GM21737 (cell line): ENCODE measurements around the gene LYRM4.
A peak's percentile ranks its signal among the peaks of the same experiment; 100 is the strongest.

Experiments
- ATAC-seq: cut with Tn5 transposase; IDR thresholded peaks from one replicate; pipeline ENCODE4 v1.9.1; 2021; ENCODE audit warnings: mild to moderate bottlenecking, moderate library complexity; ENCODE audit not compliant: unreplicated experiment

LYRM4 gene

DNA sequence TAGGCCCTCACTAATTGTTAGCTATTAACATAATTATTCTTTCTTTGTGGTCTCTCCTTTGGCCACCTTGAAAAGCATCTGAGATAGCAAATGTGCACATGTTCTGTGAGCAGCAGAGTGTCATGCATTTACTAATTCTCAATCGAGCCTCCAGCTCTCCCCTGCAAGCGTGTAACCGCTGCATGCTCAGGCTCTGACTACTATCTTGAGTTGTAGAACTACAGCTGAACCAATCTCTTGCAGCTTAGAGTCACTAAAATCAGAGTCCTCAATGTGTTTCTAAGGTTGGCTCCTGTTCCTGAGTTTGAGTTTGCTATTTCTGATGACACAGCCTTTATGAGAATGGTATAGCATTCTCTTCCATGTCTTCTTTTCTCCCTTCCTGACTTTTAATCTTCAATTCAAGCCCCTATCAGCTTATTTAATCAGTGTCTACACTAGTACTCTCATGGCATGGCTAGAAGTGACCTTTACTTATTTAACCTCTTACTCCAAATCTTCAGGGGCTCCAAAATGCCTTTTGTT lies 110.1 kb downstream of the LYRM4 start:
- ATAC-seq, result no peak

DNA sequence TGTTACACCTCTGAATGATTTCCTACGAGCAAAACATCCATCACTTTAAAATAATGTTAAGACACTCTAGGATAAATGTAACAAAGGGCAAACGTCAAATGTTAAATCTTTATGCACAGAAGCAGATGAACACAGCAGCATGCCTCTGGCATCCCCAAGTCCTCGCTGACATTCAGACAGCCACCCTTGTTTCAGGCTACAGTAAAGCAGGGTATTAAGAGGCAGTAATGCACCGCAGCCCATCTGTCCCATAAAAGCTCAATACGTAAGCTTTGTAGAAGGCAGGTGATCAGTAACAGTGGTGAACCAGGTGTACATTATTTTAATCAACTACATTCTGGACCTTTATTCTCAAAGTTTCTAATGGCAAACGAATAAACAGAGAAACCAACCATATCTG lies 110.9 kb downstream of the LYRM4 start:
- no peak for ATAC-seq

DNA sequence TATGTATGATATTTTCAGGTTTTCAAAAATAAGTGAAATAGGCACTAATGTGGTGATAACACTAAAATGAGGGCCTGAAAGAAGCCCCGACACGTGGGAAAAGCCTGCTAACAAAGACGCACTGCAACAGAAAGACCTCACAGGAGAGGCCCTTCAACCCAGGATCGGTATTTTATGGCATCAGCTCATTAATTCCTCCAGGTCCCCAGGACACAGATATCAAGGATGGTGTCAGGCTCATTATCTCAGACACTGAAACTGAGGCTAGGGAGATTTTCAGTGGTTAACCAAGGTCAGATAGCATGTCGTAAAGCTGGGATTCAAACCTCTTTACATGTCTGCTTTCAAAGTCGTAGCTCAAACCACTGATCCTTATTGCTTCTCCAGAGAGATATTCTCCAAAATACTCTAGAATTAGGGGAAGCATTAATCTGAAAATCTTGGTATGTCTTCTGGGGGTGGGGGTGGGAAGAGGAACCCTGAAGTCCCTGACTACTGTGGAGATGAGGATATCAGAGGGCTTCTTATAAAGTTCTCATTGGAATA lies 111.5 kb downstream of the LYRM4 start:
- ATAC-seq, result no peak

DNA sequence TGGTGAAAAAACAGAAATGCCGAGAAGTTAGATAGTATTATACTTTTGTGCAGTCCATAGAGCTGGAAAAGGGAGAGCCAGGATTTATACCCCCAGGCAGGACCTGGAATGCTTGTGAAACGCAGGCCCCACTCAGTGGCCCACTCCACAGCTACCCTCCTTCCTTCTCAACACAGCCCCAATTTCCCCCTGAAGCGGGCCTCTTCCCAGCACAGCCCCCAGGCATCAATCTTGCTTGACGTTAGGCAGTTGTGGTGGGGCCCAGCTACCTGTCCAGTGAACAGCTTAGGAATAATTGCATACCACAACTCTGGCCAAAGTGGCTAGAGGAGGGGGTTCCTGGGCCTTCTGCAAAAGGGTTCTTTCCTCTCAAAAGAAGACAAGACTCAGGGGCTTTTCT lies 114.4 kb downstream of the LYRM4 start:
- no peak for ATAC-seq

DNA sequence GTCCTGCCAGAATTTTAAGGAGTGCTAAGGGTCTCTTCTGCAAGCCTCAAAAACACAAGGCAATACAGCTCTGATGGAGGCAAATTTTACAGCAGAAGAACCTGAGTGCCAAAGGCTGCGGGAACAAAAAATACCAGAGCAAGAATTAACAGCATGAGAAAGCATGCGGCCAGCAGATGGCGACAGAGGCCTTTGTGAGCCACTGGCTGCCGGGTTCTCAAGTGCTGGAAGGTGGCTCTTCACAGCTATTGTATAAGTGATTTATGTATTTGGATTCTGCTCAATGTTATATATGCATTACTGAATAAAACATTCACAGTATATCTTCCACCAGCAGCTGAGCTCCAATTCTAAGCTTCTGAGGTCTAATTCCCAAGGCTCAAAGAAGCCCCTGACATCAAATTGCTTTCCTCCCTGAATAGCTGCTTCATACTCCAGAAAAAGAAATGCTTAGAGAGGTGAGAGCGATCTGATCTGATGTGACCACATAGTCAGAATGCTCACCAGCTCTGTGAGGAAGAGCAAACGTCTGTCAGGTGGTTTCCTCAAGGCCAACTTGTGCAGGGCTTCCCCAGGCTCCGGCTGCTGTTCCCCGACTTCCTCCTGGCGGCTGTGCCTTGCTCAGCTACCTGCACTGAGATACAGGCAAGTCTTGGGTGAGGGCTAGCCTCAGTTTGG lies 117.0 kb downstream of the LYRM4 start:
- ATAC-seq, result peak; percentile 56

DNA sequence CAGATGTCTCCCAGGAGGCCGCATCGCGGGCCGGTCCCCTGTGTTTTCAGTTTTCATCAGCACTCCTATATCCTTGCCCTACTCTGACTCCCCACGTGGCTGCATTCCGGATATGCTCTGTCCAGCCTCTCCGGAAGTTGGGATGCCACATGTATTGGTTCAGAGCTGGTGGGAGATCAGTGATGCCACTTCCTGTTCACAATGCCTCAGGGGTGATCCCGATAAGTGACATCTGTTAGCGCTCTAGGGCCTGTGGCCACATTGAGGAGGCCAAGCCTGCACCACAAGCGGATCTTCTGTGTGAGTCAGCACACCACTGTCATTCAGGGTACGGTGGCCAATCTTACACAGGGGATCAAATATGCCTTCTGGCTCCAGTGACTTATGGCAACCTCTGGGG lies 117.8 kb downstream of the LYRM4 start:
- no peak for ATAC-seq

DNA sequence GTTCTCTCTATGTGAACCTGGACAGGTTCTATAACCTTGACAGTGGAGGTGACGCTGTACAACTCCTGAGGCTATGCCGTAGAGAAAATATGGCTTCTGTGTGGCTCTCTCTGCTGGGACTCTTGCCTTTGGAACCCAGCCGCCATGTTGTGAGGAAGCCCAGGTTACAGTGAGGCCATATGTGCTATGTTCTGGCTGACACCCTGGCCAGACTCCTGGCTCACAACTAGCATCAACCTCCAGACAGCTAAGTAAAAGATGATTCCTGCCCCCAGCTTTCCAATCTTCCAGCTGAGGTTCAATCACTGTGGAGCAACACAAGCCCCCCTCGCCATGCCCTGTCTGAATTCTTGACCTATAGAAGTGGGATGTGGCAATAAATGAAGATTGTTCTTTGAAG lies 118.6 kb downstream of the LYRM4 start:
- no peak for ATAC-seq

DNA sequence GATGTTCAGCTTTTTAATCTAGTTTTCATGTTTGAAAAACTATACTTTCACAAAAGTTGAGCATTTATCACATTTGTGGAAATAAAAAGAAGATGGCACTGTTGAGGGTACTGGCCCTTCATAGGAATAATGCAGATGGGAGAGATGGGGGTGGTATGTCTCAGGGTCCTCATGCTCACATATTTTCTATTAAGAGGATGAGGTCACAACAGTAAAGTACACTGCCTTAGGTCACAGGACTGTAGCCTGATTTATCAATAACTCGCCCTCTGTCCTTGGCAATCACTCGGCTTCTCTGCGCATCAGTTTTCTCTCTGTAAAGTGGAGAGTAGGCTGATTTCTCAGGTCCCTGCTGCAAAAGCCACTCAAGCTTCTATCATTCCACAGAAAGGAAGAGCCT lies 119.7 kb downstream of the LYRM4 start:
- no peak for ATAC-seq

DNA sequence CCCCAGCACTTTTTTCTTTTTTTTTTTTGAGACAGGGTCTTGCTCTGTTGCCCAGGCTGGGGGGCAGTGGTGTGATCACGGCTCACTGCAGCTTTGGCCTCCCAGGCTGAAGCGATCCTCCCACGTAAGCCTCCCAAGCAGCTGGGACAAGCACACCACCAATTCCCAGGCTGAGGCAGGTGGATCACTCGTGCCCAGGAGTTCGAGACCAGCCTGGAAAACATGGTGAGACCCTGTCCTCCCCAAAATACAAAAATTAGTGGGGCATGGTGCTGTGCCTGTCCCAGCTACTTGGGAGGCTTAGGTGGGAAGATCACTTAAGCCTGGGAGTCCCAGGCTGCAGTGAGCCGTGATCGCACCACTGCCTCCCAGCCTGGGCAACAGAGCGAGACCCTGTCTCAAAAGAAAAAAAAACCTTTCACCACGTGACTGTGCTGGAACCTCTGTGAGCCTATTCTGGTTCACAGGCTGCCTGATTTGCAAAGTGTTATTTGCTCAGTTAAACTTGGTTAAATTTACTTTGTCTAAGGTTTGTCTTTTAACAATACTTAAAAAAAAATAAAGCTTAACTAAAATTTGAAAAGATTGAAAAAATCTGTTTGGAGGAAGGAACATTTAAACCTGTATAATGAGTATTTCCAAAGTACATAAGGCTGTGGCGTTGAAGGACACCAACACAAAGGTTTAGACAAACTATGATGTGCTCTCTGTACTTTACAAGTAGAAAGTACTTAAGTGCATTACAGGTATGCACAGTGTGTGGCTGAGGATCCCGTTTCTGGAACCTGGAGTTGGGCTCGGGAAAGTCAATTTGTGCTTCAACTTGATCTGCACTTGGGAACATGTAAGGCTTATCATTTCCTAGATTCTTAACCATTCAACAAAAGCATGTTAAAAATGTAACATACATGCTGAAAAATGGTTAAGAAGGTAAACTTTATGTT lies 120.7 kb downstream of the LYRM4 start:
- no peak for ATAC-seq

DNA sequence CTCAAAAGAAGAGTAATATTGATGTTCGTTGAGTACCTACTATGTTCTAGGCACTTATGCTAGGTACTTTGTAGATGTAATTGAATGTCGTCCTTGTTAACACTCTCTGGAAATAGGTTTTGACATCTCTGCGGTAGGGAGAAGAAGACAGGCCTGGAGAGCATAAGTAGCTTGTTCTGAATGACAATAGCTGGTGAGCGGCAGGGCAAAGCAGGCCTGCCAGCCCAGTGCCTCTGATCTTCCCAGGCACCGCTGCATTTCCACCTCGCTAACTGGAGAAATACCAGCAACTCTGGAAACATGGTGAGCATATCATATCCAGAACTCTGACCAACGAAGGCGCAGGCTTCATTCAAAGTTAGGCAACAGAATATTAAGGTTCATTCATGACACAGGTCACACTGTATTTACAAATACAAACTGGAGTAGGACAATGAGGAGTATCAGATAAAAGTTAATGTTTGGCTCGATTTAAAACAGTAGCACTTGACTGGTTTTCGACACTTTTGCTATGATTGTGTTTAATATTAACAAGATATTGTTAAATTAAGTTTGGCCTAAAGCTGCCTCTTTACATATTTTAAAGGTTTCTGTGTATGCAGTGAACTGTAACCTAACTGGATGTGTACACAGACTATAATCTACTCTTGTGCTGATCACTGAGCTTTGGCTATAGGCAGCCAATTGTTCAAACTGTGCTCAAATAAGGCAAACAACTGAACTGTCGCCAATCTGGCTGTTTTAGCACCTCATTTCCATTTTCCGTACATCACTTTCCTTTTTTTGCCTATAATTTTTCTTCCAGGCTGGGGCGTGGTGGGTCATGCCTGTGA lies 121.5 kb downstream of the LYRM4 start:
- no peak for ATAC-seq

DNA sequence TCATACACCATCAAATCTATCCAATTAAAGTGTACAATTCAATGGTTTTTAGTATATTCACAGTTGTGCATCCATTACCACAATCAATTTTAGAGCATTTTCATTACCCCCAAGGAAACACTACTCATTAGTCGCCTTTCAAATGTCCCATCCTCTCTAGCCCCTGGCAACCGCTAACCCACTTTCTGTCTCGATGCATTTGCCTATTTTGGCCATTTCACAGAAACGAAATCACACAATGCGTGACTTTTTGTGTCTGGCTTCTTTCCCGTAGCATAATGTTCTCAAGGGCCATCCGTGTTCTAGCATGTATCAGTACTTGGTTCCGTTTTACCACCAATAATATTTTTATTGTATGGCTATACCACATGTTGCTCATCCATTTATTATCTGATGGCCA lies 123.9 kb downstream of the LYRM4 start:
- ATAC-seq, result no peak

DNA sequence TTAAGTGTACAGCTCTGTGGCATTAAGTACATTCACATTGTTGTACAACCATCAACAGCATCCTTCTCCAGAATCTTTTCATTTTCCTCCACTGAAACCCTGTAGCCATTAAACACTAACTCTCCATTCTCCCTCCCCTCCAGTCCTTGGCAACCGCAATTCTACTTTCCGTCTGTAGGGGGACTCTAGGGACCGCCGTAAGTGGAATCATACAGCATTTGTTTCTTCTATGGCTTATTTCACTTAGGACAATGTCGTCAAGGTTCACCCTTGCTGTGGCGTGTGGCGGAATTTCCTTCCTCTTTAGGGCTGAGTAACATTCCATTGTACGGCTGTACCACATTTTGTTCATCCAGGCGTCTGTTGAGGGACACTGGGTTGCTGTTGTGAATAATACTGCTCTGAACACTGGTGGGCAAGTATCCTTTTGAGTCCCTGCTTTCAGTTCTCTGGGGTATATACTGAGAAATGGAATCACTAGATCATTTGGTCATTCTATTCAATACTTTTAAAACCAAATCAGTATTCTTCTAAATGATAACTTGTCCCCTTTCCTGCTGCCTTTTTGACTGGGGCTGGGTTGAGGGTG lies 124.9 kb downstream of the LYRM4 start:
- ATAC-seq, result no peak

DNA sequence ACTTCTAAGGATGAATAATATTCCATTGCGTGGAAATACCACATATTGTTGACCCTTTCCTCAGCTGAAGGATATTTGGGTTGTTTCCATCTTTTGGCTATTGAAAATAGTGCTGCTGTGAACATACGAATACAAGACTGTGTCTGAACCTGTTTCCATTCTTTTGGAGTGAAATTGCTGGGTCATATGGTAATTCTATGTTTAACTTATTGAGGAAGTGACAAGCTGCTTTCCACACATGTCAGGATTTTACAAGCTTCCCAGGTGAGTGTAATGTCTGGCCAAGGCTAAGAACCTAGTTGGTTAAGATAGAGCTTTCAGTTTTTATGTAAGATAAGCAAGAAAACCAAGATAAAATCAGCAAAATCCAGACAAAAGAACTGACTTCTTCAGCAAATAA lies 126.8 kb downstream of the LYRM4 start:
- ATAC-seq, result no peak

DNA sequence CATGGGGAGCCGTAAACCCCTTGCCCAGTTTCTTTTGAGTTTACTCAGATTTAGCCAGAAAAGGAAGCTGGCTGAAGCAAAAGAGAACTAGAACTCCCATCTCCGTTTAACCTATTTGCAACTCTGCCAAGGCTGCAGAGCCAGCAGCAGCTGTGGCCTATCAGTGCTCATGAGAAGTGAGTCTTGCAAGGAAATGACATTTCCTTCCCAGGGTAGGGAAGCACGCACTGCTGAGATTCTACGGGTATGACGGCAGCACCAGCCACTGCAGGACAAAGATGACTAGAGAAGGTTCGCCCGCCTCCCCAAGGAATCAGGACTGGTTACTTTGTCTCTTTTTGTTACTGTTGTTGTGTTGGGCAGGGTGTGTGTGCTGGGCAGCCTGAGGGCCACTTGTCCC lies 128.0 kb downstream of the LYRM4 start:
- ATAC-seq, result peak; percentile 93

DNA sequence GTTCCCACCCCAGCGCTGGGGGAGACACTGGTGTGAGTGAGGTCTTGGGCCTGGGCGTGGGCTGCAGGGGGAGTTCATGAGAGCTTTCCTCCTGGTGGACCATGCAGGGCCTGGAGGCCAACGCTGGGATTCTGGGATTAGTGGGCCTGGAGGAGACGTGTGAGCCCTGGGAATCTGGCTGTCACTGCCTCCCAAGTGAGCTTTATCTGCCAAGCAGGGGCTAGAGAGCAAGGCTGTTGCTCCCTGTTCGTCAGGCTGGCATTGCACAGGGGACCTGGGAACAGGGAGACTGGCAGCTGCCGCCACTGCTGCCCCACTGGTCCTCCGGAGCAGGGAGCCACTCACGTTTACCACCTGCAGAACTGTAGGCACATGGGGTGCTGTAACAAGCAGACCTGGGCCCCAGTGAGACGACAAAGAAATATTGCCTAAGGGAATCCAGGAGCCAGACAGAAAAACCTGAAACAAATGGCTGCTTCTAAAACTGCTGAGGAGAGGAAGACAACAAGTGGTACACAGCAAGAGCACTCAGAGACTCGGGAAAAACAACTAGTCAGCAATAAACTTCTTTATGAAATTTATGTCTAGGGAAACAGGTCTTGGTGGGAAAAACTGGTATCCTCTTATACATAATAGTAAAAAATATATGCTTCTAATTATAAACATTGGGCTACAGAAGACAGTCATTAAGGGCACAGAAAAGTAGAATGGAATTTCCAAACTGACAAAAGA lies 130.4 kb downstream of the LYRM4 start:
- ATAC-seq, result no peak

DNA sequence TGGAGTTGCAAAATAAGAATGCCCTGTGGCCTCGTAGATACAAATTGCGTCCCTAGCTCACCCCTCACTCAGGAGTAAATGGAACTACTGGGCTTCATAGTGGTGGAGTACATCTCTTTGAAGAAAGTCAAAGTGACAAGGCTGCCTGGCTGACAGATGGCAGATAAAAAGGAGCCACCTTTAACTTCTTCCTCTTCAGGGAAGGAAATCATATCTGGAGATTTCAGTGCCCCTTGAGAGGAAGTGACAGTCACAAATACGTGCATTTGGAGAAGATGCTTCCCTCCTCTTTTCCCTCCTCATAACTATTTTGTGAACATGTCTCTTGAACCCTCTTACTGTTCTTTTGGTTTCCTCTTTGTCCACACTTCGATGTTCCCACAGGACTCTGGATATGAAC lies 132.4 kb downstream of the LYRM4 start:
- no peak for ATAC-seq

DNA sequence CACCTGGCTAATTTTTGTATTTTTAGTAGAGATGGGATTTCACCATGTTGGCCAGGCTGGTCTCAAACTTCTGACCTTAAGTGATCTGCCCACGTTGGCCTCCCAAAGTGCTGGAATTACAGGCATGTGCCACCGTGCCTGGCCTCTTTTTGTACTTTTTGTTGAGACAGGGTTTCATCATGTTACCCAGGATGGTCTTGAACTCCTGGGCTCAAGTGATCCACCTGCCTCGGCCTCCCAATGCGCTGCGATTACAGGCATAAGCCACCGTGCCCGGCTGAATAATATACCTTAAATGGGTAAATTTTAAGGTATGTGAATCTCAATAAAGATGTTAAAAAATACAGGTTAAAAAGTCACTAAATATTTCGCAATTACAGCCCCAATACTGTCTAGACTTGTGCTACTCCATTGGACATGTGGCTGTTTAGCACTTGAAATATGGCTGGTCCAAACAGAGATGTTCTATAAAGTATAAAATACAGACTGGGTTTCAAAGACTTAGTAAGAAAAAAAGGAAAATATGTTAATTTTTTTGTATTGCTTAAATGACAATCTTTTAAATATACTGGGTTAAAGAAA lies 133.6 kb downstream of the LYRM4 start:
- no peak for ATAC-seq

DNA sequence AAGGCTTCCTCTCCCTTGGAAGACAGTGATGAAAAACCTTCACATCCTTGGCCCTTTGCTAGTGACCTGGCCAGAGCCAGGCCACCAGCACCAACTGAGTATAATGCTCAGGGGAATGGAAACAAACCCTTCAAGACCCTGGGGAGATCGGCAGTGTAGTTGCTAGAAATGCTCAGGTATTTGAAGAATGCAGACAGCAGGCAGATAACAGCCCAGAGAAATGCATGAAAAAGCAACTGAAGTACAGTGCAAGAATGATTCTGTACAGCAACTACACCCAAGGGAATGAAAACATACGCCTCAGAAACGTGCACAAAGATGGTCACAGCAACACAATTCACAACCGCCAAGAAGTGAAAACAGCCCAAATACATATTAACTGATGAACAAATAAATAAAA lies 134.5 kb downstream of the LYRM4 start:
- no peak for ATAC-seq

DNA sequence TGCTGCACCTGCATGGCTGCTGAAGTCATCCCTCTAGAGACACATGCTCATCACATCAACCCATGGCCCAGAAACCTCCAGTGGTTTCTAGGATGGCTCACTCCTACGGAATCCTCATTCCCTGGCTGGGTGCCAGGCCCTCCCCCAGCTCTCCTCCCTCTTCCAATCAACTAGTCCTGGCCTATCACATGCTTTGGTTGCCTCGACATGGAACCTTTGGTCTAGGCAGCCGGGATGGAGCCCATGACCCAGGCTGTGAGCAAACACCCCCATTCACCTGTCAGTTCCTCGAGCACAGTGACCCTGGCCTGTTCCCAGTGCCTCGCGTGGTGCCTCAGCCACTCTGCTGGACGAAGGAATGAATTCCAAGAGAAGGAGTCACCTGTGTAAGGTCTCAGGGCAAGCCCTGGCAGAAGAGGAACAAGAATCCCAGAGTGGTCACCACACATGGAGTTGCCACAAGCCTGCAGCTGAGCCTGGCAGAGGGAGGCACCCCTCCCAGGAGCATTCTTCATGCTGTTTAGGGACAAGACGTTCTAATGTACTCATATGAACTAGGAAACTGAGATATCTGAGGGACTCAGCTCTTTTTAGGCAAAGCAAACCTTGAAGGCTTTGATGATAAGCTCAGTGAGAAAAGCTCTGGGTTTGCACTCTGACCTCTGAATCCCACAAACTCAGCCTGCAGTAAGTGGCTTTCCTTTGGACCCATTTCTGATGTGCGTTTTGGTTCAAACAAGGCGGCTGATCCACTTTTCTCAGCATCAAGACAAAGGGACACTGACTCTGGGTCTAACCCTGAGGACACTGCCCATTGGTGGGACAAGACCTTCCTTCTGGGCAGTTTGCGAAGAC lies 135.4 kb downstream of the LYRM4 start:
- no peak for ATAC-seq
